HepG2 (cell line): ENCODE results near the gene PRDM7. TPM values are rescaled to one million over a fixed set of nuclear protein-coding genes. Genes with fewer than 3 reads are reported as not detected.

Experiments used
- CBX1 ChIP-seq: IDR thresholded peaks from one replicate; pipeline ENCODE4 v1.6.1; 2016; ENCODE audit warnings: antibody characterized with exemption, low read depth
- FOXO1 ChIP-seq: sonication (generic); formaldehyde crosslinking; IDR thresholded peaks from 2 replicates; pipeline ENCODE4 v1.4.0; 2020; ENCODE audit warnings: missing genetic modification reagents
- KAT8 ChIP-seq: IDR thresholded peaks from 2 replicates; pipeline ENCODE4 v1.6.1; 2016; ENCODE audit warnings: missing genetic modification reagents, missing compliant biosample characterization
- PHF20 ChIP-seq: sonication (generic); formaldehyde crosslinking; IDR thresholded peaks from 2 replicates; pipeline ENCODE4 v1.5.0; 2020; ENCODE audit warnings: mild to moderate bottlenecking, missing genetic modification reagents
- RFX5 ChIP-seq: IDR thresholded peaks from 2 replicates; pipeline ENCODE4 v1.6.1; 2011; ENCODE audit warnings: low read depth, low read length, improper control_type of control experiment
- SMYD3 ChIP-seq: sonication (generic); formaldehyde crosslinking; IDR thresholded peaks from 2 replicates; pipeline ENCODE4 v1.8.1; 2023; ENCODE audit warnings: mild to moderate bottlenecking, missing genetic modification reagents
- STAG1 ChIP-seq: sonication (generic); formaldehyde crosslinking; IDR thresholded peaks from 2 replicates; pipeline ENCODE4 v1.4.0; 2020; ENCODE audit warnings: missing genetic modification reagents
- USF2 ChIP-seq, 2 experiments: sonication (generic) in 1 of 2; formaldehyde crosslinking in 1 of 2; IDR thresholded peaks; 2 replicates each; pipeline versions ENCODE4 v1.5.1 to v1.6.1; 2011 to 2020; ENCODE audit warnings: borderline replicate concordance in 1 of 2, low read depth in 1 of 2, low read length in 1 of 2, mild to moderate bottlenecking in 1 of 2, missing genetic modification reagents in 1 of 2, moderate library complexity in 1 of 2
- ZBTB37 ChIP-seq: sonication (generic); formaldehyde crosslinking; IDR thresholded peaks from 2 replicates; pipeline ENCODE4 v1.4.0; 2020; ENCODE audit warnings: mild to moderate bottlenecking, missing genetic modification reagents
- ZHX1 ChIP-seq: sonication (generic); formaldehyde crosslinking; IDR thresholded peaks from 2 replicates; pipeline ENCODE4 v1.8.1; 2022; ENCODE audit warnings: low read depth, mild to moderate bottlenecking, missing genetic modification reagents
- ZHX2 ChIP-seq, 2 experiments: sonication (generic) in 1 of 2; formaldehyde crosslinking in 1 of 2; IDR thresholded peaks; 2 replicates each; pipeline versions ENCODE4 v1.6.1 to v1.9.0; 2014 to 2022; ENCODE audit warnings: antibody characterized with exemption in 1 of 2, borderline replicate concordance in 1 of 2, inconsistent platforms in 1 of 2, low read depth in 1 of 2, missing genetic modification reagents in 1 of 2
- ZNF225 ChIP-seq: sonication (generic); formaldehyde crosslinking; IDR thresholded peaks from 2 replicates; pipeline ENCODE4 v1.4.0; 2020; ENCODE audit warnings: mild to moderate bottlenecking, missing genetic modification reagents
- ZNF7 ChIP-seq: IDR thresholded peaks from 2 replicates; pipeline ENCODE4 v1.6.1; 2016; ENCODE audit warnings: missing biosample characterization, missing genetic modification reagents
- ZNF784 ChIP-seq: sonication (generic); formaldehyde crosslinking; IDR thresholded peaks from 2 replicates; pipeline ENCODE4 v1.5.1; 2020; ENCODE audit warnings: missing genetic modification reagents, mild to moderate bottlenecking, borderline replicate concordance
- polyA plus RNA-seq, 8 experiments: library from polyadenylated mRNA; depleted of rRNA in 3 of 8; stranded (reverse) in 7 of 8; unstranded in 1 of 8; fragments of >200 nt; fragmentation: Illumina TruSeq in 4 of 8; extraction: Trizol in 4 of 8; gene quantifications; 2 replicates each; pipeline versions ENCODE4 v1.2.1 to v1.2.3, GENCODE V29; 2011 to 2016; ENCODE audit warnings: low read depth in 4 of 8, missing spikeins in 1 of 8, mixed read lengths in 1 of 8; ENCODE audit not compliant: insufficient read depth in 1 of 8
- total RNA-seq, 5 experiments: library from RNA; depleted of rRNA; stranded (reverse); fragments of >200 nt; fragmentation: Illumina TruSeq; extraction: Trizol; gene quantifications; 2 replicates each; pipeline ENCODE4 v1.2.3, GENCODE V29; 2016; ENCODE audit warnings: low read depth in 1 of 5

PRDM7 gene
- total and polyA plus RNA-seq, 2 of the 13 experiments (the other 11 are each of a cell fraction or from before 2014, with no cell fraction given), result not detected

- TF ChIP-seq CBX1 (no peak), ZNF784 (no peak), ZBTB37 (no peak), FOXO1 (no peak), ZHX2 (IDR thresholded peaks at IDR 0.05; ENCODE audit: low read depth) (no peak), ZHX2 (CRISPR knock-in tag; IDR thresholded peaks at IDR 0.05; ENCODE audit: borderline replicate concordance) (no peak), ZNF225 (CRISPR knock-in tag) (no peak), ZNF7 (CRISPR knock-in tag) (no peak), KAT8 (CRISPR knock-in tag) (no peak), ZHX1 (CRISPR knock-in tag) (no peak), USF2 (IDR thresholded peaks at IDR 0.05; ENCODE audit: low read depth, low read length) (no peak), USF2 (CRISPR knock-in tag; IDR thresholded peaks at IDR 0.05; ENCODE audit: borderline replicate concordance) (no peak), PHF20 (no peak), SMYD3 (no peak), STAG1 (CRISPR knock-in tag) (no peak), RFX5 (no peak)
Observed at GRCh38 chr16:90018652-90019542, 58.2 kb downstream of the PRDM7 start, which contains the start of gene DBNDD1 (continued).
